BLaER1 treated with 17β-estradiol and CSF1 and Interleukin-3, amounts not matched to agents 10 nM and 100 nM (cell line): ENCODE results near the gene ZNF467.

Source experiments
- H3K27ac ChIP-seq, 11 experiments: shearing (Covaris generic); formaldehyde crosslinking; 2 replicates each; pipeline ENCODE4 v1.8.1; 2022
- H3K27me3 ChIP-seq, 11 experiments: shearing (Covaris generic); formaldehyde crosslinking; 2 replicates each; pipeline ENCODE4 v1.8.1; 2022
- H3K36me3 ChIP-seq, 11 experiments: shearing (Covaris generic); formaldehyde crosslinking; 2 replicates each; pipeline ENCODE4 v1.8.1; 2022
- H3K4me1 ChIP-seq, 10 experiments: shearing (Covaris generic); formaldehyde crosslinking; 2 replicates each; pipeline ENCODE4 v1.8.1; 2022
- H3K4me2 ChIP-seq, 11 experiments: shearing (Covaris generic); formaldehyde crosslinking; 2 replicates each; pipeline ENCODE4 v1.8.1; 2022
- H3K4me3 ChIP-seq, 10 experiments: shearing (Covaris generic); formaldehyde crosslinking; 2 replicates each; pipeline ENCODE4 v1.8.1; 2022
- H3K9ac ChIP-seq, 11 experiments: shearing (Covaris generic); formaldehyde crosslinking; 2 replicates each; pipeline ENCODE4 v1.8.1; 2022
- H3K9me3 ChIP-seq, 11 experiments: shearing (Covaris generic); formaldehyde crosslinking; replicated peaks in 1 of 11; 2 replicates each; pipeline ENCODE4 v1.8.1; 2022
- H4K20me1 ChIP-seq, 11 experiments: shearing (Covaris generic); formaldehyde crosslinking; 2 replicates each; pipeline ENCODE4 v1.8.1; 2022
- Cebpa-rat ChIP-seq, 11 experiments: shearing (Covaris generic); IDR thresholded peaks; 2 replicates each; pipeline ENCODE4 v1.8.1; 2022

The ZNF467 gene

GRCh38 chr7:149779502-149779805 is 6.1 kb upstream of the ZNF467 start:
- Histone ChIP-seq H3K4me1 (peaks cover 28 to 55% (median 50%) of the 10 kb centered on the region in 10 experiments), H3K9ac (no peak overlapping the region), H3K4me3 (no peak overlapping the region), H4K20me1 (peaks cover 0 to 9% (median 3%) of the 10 kb centered on the region in 11 experiments; a peak in 7 of 22 replicates), H3K9me3 (no peaks in the 10 kb centered on the region), H3K36me3 (no peaks in the 10 kb centered on the region), H3K4me2 (no peak overlapping the region), H3K27ac (no peak overlapping the region), H3K27me3 (no peaks in the 10 kb centered on the region)
- no peak for TF ChIP-seq Cebpa-rat (IDR thresholded peaks at IDR 0.05)

- Histone ChIP-seq H3K4me1 (peaks cover 33 to 60% (median 56%) of the 10 kb centered on the region in 10 experiments), H3K4me2 (0 out of 22 replicates have a peak overlapping the region, but pooled peaks of 1 of the 11 experiments have one; percentile 87), H3K36me3 (no peaks in the 10 kb centered on the region), H4K20me1 (peaks cover 0 to 14% (median 7%) of the 10 kb centered on the region in 11 experiments; a peak in 7 of 22 replicates), H3K9ac (no peak overlapping the region), H3K9me3 (no peaks in the 10 kb centered on the region), H3K27ac (no peak overlapping the region), H3K27me3 (no peaks in the 10 kb centered on the region), H3K4me3 (no peak overlapping the region)
- no peak for TF ChIP-seq Cebpa-rat (IDR thresholded peaks at IDR 0.05)
Observed at GRCh38 chr7:149778696-149779501, 5.5 kb upstream of the ZNF467 start.

DNA sequence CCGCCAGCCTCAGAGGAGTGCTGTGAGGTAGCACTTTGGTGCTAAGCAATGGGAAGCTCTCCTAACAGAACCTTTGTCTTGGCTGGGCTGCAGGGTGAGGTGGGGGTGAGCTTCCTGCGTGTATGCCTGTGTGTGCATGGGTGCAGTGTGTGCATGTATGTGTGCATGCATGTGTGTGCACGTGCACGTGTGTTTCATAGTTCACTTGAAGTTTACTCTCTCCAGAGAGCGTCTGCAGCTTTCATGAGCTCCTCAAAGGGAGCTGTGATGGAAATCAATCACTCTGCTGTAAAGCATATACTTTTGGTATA is 4.9 kb upstream of the ZNF467 start:
- no peak overlapping the region for H3K9ac ChIP-seq
- TF ChIP-seq Cebpa-rat (IDR thresholded peaks at IDR 0.05) = no peak
- H3K4me3 ChIP-seq = no peak overlapping the region
- H3K36me3 ChIP-seq = no peaks in the 10 kb centered on the region
- H3K27me3 ChIP-seq = no peaks in the 10 kb centered on the region
- peak overlapping the region in 5 of 11 experiments; percentile 81 to 94 (median 87); a peak in 7 of 22 replicates for H3K4me2 ChIP-seq
- H3K9me3 ChIP-seq = no peaks in the 10 kb centered on the region
- peaks cover 0 to 16% (median 7%) of the 10 kb centered on the region in 11 experiments; a peak in 7 of 22 replicates for H4K20me1 ChIP-seq
- peaks cover 33 to 64% (median 56%) of the 10 kb centered on the region in 10 experiments for H3K4me1 ChIP-seq
- no peak overlapping the region for H3K27ac ChIP-seq

DNA sequence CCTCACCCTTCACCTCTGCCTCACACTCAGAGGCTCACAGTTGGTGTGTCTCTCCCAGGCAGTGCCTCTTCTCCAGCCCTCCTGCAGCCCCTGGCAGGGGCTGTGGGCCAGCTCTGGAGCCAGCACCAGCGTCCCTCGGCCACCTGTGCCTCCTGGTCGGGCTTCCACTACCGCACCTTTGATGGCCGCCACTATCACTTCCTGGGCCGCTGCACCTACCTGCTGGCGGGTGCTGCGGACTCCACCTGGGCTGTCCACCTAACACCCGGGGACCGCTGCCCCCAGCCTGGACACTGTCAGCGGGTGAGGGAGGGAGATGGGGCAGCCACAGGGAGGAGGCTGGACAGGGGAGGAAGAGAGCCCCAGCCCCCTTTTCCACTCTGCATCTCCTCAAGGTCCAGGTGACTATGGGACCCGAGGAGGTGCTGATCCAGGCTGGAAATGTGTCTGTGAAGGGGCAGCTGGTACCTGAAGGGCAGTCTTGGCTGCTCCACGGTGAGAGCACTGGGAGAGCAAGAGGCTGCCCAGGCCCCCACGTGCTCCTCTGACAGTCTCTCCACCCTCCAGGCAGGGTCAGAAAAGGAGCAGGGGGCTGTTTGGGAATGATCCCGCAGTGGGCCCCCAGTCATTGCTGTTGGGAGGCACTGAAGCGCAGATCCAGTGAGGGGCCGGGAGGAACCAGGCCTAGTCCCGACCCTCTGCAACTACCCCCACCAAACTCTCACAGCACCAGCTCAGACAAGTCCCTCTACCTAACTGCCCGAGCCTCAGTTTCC is 4.4 kb upstream of the ZNF467 start:
- Histone ChIP-seq H3K9ac (no peak overlapping the region), H3K27ac (no peak overlapping the region), H3K4me2 (peak overlapping the region; percentile 70 to 94 (median 84); a peak in 18 of 22 replicates), H3K4me1 (peaks cover 33 to 64% (median 56%) of the 10 kb centered on the region in 10 experiments), H3K9me3 (no peaks in the 10 kb centered on the region), H4K20me1 (peaks cover 0 to 16% (median 7%) of the 10 kb centered on the region in 11 experiments; a peak in 6 of 22 replicates), H3K4me3 (no peak overlapping the region), H3K36me3 (no peaks in the 10 kb centered on the region), H3K27me3 (no peaks in the 10 kb centered on the region)
- TF ChIP-seq Cebpa-rat (IDR thresholded peaks at IDR 0.05) = no peak

DNA sequence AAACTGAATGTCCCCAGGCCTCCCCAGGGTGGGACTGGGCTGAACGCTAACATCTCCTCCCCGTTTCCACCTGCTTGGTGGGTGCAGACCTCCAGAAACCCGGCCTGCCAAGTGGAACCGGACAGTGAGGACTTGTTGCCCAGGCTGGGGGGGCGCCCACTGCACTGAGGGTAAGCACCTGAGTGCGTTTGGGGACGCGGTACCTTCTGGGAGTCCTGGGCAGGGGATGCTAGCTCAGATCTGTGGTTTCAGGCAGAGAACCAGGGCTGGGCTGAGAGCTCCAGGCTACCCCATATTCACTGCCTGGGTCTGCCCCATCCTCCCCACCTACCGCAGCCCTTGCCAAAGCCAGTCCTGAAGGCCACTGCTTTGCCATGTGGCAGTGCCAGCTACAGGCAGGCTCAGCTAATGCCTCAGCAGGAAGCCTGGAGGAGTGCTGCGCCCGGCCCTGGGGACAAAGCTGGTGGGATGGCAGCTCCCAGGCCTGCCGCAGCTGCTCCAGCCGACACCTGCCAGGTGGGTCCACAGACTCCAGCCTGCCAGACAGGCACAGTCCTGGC is 3.5 kb upstream of the ZNF467 start:
- peak overlapping the region in 3 of 11 experiments; percentile 26 to 56 (median 33); a peak in 4 of 22 replicates for H3K27ac ChIP-seq
- H4K20me1 ChIP-seq = peaks cover 0 to 16% (median 7%) of the 10 kb centered on the region in 11 experiments; a peak in 6 of 22 replicates
- peak overlapping the region in 2 of 10 experiments; percentile 59 to 86; a peak in 3 of 20 replicates for H3K4me3 ChIP-seq
- H3K9ac ChIP-seq = peak overlapping the region in 3 of 11 experiments; percentile 24 to 68 (median 35); a peak in 2 of 22 replicates
- no peaks in the 10 kb centered on the region for H3K36me3 ChIP-seq
- TF ChIP-seq Cebpa-rat (IDR thresholded peaks at IDR 0.05) = no peak
- no peaks in the 10 kb centered on the region for H3K27me3 ChIP-seq
- peaks cover 33 to 64% (median 56%) of the 10 kb centered on the region in 10 experiments for H3K4me1 ChIP-seq
- peak overlapping the region; percentile 70 to 94 (median 84) for H3K4me2 ChIP-seq
- H3K9me3 ChIP-seq = no peaks in the 10 kb centered on the region

DNA sequence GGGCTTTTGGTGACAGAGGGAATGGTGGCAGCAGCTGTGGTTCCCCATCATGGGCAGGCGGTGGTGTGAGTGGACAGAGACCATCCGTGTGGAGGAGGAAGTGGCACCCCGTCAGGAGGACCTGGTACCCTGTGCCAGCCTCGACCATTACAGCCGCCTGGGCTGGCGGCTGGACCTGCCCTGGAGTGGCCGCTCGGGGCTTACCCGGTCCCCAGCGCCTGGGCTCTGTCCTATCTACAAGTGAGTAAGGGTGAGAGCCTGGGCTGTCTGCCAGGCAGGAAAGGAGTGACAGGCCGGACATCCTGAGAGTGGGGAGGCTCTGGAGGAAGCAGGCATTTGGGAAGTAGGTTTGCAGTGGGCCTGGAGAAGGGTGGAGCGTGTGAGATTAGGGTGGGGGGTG is 2.9 kb upstream of the ZNF467 start:
- no peaks in the 10 kb centered on the region for H3K27me3 ChIP-seq
- peaks cover 34 to 63% (median 58%) of the 10 kb centered on the region in 10 experiments for H3K4me1 ChIP-seq
- no peaks in the 10 kb centered on the region for H3K9me3 ChIP-seq
- H3K4me3 ChIP-seq = peak overlapping the region in 3 of 10 experiments; percentile 39 to 86 (median 59); a peak in 4 of 20 replicates
- peak overlapping the region in 5 of 11 experiments; percentile 4 to 68 (median 24); a peak in 3 of 22 replicates for H3K9ac ChIP-seq
- TF ChIP-seq Cebpa-rat (IDR thresholded peaks at IDR 0.05) = no peak
- peaks cover 0 to 16% (median 7%) of the 10 kb centered on the region in 11 experiments; a peak in 9 of 22 replicates for H4K20me1 ChIP-seq
- peak overlapping the region in 4 of 11 experiments; percentile 8 to 56 (median 30); a peak in 5 of 22 replicates for H3K27ac ChIP-seq
- H3K36me3 ChIP-seq = no peaks in the 10 kb centered on the region
- H3K4me2 ChIP-seq = peak overlapping the region; percentile 70 to 94 (median 84)

DNA sequence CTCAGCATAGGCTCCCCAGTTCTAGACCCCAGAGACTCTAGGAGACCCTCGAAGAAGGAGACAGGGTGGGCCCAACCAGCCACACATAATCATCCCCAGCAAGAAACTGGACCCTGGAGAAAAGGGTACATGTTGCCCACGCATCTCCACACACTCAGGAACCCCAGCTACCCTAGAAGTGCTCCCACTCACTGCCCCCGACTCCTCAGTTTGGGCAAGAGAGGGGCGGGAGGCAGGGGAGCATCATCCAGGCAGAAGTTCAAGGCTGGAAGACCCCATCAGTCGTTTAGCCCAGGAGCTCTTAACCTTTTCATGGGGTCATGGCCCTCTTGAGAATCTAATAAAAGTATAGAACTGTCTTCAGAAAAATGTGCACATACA is 1.8 kb upstream of the ZNF467 start:
- Histone ChIP-seq H3K9me3 (no peaks in the 10 kb centered on the region), H3K27ac (peak overlapping the region in 2 of 11 experiments; percentile 12 to 25; a peak in 2 of 22 replicates), H3K4me3 (peak overlapping the region in 3 of 10 experiments; percentile 56 to 86 (median 83); a peak in 5 of 20 replicates), H3K36me3 (peaks cover 0 to 10% (median 7%) of the 10 kb centered on the region in 11 experiments; a peak in 12 of 22 replicates), H3K9ac (peak overlapping the region in 3 of 11 experiments; percentile 22 to 68 (median 56); a peak in 4 of 22 replicates), H3K4me2 (peak overlapping the region; percentile 70 to 94 (median 84)), H3K27me3 (no peaks in the 10 kb centered on the region), H3K4me1 (peaks cover 44 to 64% (median 58%) of the 10 kb centered on the region in 10 experiments), H4K20me1 (peaks cover 0 to 19% (median 11%) of the 10 kb centered on the region in 11 experiments; a peak in 11 of 22 replicates)
- TF ChIP-seq Cebpa-rat (IDR thresholded peaks at IDR 0.05) = no peak
